ENCODE results near the gene ASPG.

ASPG gene

DNA sequence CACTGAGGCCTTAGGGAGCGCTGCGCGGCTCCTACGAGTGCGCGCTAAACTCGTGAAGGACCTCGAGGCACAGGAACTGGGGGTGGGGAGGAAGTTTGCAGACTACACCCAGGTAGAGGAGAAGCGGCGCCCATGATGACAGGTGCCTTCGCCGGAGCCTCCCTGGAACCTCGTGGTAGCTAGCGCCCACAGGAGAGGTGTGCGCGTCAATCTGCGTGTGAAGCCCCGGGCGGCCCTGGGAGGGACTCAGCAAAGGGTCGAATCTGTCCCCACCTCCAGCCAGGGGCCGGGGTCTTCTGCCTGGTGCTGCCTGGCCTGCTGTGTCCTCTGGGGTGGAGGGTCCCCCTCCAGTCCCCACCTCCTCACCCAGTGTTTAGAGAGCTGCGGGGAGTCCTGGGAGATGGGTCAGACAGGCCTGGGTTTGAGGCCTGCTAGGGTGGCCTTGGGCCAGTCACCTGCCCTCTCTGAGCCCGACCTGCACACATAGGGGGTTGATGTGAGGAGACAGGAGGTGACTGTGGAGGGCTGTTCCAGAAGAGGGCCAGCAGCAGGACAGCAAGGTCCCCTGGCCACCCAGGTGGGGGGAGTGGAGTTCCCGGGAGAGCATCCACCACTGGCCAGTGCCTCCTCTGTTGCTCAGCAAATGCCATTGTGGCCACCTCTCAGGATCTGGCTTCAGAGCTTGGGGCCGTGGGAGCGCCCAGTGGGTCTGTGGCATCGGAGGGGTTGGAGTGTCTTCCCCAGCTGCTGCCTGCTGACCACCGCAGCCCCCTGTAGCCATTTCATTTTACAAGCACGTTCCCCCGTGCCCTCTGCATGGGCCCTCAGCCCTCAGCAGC lies 32.7 kb downstream of the ASPG start:
- no peak for DNase-seq

DNA sequence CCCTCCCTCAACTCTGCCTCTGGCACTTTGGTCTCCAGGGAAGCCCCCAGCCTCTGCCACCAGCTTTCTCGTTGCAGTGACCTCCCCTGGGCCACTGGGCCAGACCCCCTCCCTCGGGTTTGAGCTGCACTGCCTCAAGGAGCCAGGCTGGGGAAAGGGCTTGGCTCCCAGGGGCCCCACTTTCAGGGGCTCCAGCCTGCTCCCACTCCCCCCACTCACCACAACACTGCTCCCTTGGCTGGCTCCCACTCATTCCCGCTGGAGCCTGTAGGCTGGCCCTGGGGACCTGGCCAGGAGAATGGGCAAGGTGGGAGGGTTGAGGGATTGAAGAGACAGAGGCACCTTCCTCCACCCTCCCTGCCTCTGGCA lies 33.6 kb downstream of the ASPG start:
- DNase-seq = no peak

DNA sequence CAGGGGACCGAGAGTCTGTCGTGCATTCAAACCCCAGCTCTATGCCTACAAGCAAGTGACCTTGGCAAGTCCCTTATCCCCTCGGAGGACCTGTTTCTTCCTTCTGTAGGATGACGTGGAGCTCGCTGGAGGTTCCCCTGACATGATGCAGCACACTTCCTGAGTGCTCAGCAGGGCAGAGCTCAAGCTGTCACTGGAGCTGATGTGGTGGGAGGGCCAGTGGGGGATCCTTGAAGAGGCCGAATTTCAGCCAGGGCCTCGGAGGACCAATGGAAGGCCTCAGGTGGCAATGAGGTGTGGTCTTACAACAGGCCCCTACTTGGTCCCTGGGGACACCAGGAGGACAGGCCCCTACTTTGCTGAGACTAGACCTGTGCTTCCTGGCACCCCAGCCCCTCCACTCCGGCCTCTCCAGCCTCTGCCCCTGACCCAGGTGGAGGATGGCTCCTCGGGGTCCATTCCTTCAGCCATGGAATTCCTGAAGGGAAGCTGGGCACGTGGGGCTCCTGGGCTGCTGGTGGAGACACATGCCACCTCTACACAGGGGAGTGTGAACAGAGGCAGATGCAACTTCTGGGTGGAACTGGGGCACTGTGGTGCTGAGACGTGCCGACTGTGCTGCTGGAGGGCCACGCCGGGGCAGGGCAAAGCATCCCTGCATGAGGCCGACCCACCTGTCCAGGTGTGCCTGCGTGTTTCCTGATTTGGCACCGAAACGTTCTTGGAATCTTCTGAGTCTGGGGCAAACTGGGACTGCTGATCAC lies 34.2 kb downstream of the ASPG start:
- DNase-seq = no peak

DNA sequence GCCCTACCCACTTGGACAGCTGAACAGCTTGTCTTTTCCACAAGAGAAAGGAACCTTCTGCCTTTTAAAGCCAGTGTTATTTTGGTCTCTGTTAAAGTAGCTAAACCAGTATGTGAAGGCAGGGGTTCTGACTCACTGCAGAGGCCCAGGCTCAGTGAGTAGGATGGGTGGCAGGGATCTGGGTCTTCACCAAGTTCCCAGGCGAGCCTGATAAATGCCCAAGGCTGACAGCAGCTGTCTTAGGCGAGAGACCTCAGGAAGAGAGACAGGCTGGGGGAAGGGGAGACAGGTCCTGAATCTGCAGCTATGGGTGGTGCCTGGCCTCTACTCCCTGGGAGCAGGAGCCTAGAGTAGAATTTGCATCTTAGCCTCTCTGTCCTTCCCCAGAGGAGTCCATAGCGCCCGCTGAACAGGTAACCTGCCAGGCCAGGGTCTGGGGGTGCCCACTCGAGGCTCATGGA lies 34.8 kb downstream of the ASPG start:
- DNase-seq = no peak

DNA sequence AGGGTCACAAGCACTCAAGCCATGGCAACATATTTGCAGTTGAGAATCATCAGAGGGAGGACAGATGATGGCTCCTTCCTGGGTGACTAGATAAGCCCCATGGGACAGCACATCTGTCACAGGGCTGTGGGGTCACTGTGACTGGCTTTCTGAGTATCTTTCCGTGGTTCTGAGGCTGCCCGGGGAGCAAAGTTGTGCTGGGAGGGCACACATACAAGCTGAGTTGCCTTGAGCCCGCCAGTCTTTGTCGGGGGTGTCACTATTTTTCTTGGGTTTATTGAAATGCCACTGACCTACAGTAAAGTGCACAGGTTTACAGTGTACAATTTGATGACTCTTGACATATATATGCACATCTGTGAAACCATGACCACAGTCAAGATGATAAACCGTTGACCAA lies 35.6 kb downstream of the ASPG start:
- DNase-seq = no peak

DNA sequence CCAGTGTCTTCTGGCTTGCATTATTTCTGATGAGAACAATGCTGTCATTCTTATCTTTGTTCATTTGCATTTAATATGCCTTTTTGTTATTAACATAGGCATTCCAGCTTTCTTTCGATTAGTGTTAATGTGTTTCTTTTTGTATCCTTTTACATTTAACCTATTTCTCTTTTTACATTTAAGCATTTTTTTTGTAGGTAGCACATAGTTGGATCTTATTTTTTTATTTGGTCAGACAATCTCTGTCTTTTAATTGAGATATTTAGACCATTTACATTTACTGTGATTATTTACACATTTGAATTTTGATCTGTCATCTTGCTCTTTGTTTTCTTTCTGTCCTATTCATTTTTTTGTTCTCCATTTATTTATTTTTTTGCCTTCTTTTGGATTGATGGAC lies 38.4 kb downstream of the ASPG start:
- no peak for DNase-seq

DNA sequence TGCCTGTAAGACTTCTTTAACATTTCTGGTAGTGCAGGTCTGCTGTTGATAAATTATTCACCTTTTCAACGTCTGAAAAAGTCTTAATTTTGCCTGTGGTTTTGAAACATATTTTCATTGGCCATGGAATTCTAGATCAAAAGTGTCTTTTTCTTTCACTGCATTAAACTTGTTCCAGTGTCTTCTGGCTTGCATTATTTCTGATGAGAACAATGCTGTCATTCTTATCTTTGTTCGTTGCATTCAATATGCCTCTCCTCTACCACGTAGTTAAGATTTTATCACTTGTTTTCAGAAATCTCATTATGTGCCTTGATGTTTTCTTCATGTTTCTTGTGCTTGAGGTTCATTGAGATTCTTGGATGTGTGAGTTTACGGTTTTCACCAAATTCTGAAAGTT lies 39.5 kb downstream of the ASPG start:
- DNase-seq = no peak

DNA sequence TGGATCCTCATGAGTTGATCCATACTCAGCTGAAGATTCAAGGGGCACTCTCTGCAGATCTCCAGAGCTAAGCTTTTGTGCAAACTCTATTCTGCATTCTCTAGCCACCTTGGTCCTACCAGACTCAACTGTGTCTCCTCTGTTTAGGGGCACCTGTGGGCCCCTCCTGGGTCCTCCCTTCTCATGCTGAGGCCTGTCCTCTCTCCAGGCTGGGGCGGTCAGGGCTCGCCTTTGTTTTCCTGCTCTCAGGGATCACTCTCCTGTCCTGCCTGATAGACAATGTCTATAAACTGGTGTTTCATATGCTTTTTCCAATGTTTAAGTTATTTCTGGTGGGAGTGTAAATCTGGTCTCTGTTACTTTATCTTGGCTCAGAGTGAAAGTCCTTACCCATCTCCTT lies 41.3 kb downstream of the ASPG start:
- DNase-seq = no peak

DNA sequence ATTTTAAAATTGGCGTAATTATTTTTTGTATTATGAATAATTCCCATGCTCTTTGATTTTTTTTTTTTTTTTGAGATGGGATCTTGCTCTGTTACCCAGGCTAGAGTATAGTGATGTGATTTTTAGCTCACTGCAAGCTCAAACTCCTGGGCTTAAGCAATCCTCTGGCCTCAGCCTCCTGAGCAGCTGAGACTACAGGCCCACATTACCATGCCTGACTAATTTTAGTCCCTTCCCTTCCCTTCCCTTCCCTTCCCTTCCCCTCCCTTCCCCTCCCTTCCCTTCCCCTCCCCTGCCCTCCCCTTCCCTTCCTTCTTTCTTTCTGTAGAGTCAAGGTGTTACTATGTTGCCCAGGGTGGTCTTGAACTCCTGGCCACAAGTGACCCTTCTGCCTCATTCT lies 43.5 kb downstream of the ASPG start:
- DNase-seq = no peak

DNA sequence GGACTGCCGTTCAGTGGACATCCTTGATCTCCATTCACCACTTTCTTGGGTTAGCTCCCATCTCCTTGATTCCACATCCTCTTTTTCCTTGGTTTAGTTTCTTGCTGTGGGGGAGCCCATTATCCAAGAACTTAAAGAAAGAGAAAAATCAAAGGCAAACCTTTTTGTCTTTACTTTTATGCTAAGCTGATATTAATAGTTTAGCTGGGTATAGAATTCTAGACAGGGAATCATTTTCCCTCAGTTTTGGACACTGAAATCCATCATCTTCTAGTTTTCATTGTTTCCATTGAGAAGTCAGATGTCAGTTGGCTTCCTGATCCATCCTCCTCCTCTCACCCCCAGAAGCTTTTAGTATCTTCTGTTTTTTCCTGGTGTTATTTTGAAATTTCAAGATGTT lies 44.1 kb downstream of the ASPG start:
- no peak for DNase-seq

DNA sequence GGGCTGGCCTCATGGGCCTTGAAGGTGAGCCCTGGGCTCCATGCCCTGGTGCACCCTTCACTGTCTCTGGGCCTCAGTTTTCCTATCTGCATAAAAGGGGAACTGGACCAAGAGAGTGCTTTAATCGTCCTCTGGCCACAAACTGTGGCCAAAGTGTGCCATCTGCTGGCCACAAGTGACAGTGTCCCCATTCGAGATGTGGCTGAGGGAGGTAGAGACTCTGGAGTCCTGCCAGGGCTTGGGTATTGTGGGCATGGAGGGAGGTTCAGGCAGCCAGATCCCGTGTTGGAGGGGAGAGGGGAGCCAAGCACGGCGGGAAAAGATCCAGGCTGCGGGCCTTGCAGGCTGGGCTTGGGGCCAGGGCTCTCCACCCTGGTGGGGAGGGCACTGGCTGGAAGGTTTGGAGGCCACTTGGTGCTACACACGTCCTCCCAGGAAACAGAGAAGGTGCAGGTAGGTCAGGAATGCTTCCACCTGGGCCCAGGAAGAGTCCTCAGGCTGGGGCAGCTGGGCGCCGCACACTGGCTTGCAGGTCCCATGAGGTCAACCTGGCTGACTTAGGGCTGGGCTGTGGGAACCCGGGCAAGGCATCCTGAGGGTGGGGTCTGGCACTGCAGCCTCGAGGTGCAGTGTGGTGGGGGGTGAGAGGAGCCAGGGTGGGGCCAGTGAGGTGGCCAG lies 45.6 kb downstream of the ASPG start:
- no peak for DNase-seq

DNA sequence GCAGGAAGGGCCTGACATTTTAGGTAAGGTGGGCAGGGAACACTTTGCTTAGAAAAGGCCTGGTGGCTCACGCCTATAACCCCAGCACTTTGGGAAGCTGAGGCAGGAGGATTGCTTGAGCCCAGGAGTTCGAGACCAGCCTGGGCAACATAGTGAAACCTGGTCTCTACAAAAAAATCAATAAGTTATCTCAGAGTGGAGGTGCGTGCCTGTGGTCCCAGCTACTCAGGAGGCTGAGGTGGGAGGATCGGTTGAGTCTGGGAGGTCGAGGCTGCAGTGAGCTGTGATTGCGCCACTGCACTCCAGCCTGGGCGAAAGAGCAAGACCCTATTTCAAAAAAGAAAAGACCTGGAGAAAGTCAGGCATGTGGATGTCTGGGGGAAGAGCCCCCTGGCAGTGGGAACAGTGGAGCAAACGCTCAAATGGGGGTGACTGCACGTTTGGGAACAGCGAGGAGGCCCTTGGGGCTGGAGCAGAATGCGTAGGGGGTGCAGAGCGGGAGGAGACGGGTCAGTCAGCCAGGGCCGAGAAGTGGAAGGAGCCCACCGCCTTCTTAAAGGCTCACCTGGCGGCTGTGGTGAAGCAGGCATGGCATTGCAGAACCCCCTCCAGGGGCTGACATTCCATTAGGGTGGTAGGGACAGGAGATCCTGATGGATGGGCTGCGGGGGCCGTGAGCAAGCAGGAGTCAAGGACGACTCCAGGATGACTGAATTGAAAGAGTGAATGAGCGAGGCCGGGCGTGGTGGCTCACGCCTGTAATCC lies 46.6 kb downstream of the ASPG start:
- DNase-seq = no peak

DNA sequence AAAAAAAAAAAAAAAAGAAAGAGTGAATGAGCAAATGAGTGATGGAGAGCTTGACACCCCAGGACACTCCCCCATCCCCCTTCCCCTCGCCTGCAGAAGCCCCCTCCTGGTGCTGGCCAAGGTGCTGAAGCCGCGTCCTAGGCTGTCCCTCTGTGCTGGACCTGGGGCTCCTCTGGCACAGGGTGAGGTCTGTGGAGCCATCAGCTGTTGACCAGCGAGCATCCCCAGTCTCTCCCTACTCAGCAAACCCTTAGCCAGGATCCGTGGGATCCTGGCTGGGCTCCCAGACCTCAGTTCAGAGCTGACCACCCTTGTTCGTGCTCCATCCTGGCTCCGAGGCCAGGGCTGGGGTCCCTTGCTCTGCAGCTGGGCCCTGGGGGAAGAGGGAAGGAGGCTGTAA lies 47.5 kb downstream of the ASPG start:
- no peak for DNase-seq

DNA sequence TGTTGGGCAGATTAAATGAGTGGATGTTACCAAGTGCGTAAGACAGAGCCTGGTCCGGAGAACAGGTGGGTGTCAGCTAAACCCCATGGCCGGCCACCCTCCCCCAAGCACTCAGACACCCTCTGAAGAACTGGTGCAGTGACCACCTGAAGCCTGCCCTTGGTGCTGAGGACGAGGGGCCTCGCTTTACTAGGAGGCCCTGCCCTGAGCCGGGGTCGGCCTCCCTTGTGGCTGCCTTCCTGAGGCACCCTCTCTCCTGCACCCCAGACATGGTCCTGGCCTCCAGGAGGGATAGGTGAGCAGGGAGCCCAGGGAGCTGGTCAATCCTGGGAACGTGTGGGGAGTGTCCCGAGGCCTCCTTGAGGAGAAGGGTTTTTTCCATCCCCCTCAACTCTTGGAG lies 48.0 kb downstream of the ASPG start:
- DNase-seq = no peak

DNA sequence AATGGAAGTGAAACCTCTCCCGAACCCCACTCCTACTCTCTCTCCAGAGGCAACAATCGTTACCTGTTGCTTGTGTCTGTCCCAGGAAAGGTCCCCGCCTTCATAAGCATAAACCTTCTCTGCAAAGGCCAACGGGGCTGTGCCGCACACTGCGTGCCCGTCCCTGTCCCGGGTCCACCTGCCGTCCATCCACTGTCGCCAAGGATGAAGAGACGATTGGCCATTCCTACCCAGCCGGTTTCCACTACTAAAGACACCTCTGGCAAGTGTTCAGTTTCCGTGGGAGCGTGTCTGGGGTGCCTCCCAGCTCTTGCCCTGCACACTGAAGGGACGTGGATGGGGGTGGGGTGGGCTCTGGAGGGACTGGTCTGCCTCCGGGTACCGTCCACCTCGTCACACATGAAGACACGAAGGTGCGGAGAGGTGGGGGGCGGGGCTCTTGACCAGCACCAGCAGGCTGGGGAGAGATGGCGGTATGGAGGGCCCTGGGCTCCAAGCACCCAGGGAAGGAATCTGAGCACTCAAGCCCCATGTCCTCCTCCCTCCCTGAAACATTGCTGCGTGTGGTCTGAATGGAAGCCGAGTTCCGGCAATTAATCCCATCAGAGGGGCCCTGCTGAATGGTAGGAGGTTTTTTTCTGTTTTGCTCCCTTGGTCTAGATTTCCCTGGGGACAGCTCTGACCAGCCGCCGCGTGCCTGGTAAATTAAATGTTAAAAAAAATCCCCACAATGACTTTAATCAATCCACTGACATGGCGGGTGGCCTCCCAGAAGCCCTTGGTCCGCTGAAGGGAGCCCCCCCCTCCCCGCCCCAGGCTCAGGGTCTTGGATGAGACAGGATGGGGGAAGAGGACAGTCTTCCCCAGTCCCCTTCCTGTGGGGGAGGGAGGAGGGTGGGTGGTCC lies 48.8 kb downstream of the ASPG start:
- DNase-seq = no peak

DNA sequence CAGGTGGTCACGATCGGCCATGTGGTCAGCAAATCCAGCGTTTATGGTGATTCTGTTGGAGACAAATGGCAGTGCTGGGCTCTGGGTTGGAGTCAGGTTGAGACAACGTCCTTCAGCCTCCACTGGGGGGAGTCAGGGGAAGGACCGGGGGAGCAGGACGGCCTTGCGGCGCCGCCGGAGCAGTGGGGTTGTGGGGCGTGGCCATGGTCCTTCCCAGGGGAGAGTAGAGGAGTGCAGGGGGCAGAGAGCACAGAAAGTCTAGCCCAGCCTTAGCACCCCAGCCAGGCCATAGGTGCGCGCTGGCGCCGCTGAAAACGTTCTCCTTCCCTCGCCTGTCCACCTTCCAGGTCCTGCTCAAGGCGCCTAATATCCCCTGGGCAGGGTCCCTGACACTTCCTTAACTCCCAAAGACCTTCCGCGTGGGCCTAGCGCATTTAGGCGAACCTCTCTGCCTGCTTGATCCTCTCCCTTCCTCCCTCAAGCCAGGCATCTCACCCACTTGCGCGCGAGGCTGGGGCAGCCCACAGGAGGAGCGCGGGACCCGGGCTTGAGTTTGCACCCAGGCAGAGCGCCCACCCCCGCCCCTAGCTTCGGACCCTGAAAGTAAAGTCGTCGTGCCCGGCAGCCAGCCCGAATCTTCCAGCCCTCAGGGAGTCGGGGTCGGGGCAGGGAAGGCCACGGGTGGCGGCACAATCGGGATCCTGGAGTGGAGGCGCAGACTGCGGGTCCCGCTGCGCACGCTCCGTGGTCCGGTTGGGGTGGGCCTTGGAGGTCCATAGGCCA lies 49.8 kb downstream of the ASPG start:
- no peak for DNase-seq

DNA sequence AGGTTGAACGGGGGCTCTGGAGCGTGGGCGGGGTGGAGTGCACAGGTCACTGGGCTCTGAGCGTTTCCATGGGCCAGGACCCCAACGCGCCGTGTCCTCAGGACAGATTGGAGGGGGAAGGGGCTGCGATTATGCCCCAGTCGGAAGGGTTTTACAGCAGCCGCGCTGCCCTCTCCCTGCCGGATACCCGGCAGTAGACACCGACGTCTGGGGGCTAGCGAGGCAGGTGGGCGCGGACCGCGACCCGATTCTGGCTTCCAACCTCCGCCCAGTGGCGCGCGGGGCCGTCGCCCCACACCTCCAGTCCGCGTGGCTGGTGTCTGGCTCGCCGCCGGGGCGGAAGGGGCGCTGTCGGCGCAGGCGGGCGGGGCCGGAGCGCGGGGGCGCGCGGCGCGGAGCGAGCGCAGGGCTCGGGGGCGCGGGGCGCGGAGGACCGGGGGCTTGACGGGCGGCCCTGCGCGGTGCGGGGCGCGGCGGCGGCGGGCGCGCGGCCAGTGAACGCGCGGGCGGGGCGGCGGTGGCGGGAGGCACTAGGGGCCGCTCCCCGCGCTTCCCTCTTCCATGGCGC lies 50.5 kb downstream of the ASPG start:
- no peak for DNase-seq

DNA sequence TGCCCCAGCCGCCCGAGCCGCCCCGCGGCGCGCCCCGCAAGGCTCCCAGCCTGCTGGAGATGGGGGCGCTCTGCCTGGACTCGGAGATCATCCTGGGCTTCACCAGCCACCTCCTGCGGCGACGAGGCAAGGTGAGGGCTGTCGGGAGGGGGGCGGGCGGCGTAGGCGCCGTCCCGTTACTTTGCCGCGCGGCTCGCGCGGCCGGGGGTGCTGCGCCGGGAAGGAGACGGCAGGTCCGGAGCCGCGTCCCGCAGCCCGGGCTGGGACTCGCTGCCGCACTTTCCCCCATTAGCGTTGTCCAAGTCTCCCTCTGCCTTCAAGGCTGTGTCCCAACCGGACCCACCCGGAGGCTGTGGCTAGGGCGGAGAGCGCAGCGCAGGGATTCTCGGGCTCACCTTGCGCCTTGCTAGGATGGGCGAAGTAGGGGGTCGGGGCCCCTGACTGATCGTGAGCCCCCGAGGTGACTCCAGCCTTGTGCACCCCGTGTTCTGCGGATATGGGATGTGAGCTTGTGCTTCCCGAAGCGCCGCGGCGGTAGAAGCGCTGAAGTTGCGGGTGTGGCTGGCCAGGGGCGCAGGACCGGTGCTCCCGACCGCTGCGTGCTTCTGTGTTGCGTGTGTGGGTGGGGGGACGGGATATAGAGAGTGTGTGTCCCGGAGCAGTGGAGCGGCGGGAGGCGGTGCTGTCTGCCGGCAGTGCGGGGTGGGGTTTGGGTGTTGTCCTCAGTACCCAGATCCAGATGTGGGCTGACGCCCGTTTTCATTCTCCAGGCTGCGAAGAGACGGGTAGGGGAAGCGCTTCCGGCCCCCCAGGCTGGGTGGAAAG lies 51.2 kb downstream of the ASPG start:
- DNase-seq = no peak

DNA sequence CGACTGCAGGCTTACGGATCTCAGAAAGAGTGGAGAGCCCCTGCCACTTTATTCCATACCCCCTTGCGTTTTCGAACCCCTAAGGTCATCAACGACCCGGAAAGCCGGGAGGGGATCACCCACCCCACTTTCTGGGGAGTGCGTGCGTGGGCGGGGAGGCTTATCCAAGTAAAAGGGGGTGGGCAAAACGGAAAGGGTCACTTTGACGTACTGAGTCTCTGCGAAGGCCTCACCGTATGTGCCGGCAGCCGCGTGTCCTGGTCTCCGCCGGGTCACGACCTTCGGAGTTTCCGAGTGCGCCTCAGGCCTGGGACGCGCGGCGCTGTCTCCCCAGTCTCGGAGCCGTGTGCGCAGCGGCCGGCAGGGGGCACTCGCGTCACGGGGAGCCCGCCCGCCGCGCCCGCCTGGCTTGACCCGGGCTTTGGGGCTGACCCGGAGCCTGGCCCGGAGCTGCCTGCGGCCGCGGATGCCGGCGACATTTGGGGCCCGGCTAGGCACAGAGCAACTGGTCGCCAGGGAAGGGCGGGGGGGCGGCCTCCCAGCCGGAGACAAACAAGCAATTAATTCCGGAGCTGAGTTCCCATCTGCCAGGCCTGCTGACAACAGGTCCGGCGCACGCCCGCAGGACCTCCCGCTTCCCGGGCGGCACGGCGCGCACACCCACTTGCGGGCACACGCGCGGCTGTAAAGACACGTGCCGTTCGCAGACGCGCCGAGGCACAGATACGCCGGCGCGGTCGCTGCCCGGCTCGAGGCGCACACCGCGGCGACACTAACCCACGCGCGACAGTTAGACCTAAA lies 52.0 kb downstream of the ASPG start:
- DNase-seq = peak; percentile 35
